GM19468 (cell line): ENCODE measurements around the gene GLRB.
"Not testable (repeated sequence)": the region's sequence is repeated elsewhere in the genome, so short reads cannot be mapped to it uniquely, and the experiment has no call there.

Experiments used
- ATAC-seq: cut with Tn5 transposase; IDR thresholded peaks from one replicate; pipeline ENCODE4 v1.9.1; 2021; ENCODE audit warnings: mild to moderate bottlenecking, moderate library complexity, moderate number of reproducible peaks; ENCODE audit not compliant: unreplicated experiment; ENCODE audit errors: extremely low read depth

Gene GLRB

DNA sequence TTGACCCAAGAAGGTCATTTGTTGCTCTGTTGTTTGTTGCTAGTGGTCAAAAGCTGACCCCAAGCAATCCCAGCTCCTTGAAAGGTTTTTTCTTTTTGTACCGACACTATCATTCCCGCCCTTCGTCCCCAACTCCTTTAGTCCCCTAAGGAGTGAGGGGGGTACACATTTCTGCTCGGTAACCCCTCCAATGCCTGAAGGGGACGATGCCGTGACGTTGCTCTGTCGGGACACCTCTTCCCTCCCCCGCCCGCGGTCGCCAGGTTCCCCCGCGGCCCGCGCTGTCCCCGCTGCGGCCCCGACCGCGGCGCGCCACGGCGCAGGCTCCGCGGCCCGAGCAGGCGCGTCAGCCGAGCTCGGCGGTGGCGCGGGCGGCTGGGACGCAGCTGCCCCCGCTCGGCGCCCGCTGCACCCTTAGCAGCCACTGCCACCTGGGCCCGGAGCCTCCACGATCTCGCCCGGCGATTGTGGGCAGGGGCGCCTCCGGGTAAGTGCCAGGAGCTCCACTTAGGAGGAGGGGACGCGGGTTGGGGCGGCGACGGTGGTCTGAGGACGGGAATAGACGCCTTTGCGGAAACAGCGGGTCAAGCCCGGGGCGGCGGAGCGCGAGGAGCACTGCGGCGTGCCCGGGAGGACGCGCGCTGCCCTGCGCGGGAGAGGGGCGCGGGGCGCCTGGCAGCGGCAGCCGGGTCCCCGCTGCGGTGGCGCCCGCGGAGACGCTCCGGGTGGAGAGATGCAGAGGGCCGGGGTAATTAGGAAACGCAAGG lies at the start of gene GLRB:
GLRB (plus strand) TSS at position 340 of the 767 bp plus-strand sequence. CDS start 1,875 bp downstream, outside the sequence.
- no peak for ATAC-seq

DNA sequence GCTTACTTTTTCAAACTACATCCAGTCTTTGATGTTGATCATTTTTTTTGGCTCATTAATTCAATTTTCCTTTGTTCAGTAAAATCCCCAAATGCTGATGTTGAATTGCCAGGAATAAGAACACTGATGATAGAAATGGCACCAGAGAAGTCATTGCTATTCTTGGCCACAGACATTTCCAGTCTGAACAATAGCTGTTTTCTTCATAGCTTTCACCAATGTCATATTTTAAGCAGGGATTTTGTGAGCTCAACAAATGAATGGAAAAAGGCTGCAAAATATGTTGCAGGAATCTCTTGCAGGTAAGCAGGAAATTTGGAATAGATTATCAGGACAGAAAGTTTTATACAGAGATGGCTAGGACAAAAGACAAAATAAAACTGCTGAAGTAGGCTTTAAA lies 40.5 kb upstream of the GLRB start:
- no peak for ATAC-seq

DNA sequence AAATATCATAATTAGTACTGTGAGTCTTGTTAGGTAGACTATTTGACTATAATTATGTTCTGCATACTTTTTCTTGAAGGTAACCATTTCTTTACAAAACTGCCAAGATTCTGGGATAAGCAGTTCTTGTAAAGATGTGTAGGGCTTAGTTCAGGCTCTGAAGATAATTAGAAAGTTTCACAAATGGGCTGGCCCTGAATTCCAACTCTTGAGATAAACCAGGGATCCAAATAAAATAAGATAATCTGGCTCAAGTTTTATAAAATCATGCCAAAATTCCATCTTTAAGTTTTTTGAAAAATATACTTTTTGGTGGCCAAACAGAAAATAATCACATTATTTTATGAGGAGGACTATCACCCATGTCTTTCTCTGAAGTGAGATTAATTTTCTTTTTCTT lies 35.5 kb upstream of the GLRB start:
- no peak for ATAC-seq

DNA sequence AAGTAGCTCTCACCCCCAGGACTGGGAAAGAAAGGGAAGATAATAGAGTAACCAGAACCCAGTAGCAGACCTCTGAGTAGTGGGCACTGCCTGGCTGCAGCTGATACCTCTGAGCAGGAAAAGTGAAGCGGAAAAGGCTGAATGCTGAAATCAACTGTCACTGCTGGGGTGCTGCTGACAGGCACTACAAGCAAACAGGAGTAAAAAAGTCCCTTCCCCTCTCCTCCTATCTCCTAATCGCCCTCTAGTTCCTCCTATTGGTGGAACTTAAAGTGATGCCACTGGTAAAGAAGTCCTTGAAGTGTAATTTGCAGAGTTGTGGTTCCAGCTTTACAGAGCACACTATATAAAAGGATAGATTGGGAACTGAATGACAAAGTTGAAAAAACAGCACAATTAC lies 32.8 kb upstream of the GLRB start:
- no peak for ATAC-seq

DNA sequence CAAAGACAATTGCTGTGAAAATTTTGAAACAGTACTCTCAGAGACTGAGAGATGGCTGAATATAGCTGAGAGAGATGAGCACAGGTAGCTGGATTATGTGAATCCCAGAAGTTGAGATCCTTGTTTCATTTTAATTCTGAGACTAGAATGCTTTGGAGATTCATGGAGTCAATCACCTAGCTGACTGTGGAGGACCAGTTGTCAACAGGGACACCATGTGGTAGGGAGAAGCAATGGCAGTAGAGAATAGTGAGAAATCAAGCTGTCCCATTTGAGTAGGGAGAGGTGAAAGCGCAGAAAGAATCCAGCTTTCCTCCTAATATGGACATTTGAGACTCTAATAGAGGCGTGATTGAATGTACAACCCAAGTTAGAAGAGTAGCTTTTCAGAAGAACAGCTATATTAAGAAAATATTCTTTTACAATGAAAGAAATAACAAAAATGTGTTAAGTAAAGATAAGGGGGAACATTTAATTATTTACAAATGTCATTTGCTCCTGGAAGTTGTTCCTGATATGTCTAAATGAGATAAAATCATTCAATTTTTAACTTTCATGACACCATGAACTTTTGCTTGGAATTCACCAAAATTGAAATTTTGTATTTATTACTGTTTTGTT lies 30.3 kb upstream of the GLRB start:
- ATAC-seq: no peak

DNA sequence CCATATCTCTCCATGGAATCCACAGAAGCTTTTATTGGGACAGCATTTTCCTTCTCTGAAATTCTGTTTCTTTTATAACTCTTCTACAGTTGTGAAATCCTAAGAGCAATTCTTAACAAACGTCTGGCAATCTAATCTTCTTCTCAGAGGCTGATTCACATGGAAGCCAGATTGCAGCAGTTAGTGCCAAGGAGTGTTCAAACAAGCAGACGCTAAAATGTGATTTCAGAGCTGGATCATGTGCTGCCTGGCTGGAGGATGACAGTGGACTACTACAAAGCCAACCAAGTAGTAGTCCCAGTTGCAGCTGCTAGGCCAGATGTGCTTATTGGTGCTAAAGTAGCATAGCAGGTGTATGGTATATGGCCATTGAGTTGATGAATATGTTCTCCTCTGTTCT lies 27.7 kb upstream of the GLRB start:
- ATAC-seq: no peak

DNA sequence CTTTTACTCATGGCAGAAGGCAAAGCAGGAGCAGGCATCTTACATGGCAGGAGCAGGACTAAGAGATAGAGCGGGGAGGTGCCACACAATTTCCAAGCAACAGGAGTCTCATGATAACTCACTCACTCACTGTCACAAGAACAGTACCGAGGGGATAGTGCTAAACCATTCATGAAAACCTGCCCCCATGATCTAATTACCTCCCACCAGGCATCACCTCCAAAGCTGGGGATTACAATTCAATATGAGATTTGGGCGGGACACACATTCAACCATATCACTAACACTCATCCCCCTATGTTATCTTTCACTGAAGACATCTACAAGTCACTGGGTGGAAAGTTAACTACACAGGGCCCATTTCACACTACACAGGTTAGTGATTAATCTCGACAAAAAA lies 25.4 kb upstream of the GLRB start:
- ATAC-seq: no peak

DNA sequence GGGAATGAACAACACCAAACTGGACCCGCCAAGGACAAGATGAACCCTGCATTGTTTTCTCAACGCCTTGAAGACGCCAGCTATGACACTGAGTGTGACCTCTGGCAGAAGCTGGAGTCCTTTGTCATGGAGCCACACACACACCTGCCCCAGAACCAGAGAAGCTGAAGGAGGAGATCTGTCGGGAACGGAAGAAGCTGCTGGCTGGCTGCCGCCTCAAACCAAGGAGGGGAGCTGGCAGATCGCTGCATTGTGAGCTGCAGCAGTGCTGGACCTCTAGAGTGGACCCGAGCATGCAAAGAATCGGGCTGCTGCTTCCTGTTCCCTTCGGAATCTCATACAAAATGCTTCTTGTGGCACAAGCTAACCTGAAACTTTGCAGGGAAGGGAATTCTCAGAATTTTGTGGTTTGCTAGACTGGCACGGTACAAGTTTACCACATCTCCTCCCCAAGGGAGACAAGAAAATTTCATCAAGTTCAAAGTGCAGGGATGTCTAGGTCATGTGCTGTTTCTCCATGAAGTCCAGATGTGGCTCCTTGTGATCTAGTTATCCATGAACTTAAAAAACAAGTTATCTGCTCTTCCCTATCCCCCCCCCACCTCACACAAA lies 23.4 kb upstream of the GLRB start:
- ATAC-seq: no peak

DNA sequence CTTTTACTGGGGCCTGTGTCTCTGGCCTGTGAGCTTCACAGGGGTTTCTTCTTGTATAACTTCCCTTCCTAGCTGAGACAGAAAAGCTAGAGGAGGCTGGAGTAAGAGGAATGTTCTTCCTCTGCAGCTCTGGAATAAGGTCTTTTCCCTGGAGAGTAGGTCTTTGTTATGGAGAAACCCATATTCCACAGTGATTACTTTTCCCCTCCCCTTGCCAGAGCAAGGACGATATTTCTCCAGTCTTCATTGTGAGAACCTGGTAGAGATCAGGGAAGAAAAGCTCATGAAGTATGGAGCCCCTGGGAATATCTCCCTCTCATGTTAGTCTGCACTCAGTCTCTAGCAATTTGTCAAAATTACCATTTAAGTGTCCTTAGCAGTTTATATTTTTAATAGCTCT lies 18.7 kb upstream of the GLRB start:
- ATAC-seq: no peak

DNA sequence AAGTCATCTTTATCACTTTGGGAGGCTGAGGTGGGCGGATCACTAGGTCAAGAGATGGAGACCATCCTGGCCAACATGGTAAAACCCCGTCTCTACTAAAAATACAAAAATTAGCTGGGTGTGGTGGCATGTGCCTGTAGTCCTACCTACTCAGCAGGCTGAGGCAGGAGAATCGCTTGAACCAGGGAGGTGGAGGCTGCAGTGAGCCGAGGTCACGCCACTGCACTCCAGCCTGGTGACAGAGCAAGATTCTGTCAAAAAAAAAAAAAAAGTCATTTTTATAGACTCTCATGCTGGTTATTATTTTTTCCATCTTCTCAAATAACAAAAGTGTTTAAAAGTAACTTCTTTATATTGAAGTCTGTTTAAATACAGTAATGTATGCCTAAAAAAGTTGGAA lies 17.1 kb upstream of the GLRB start:
- not testable (repeated sequence) for ATAC-seq

DNA sequence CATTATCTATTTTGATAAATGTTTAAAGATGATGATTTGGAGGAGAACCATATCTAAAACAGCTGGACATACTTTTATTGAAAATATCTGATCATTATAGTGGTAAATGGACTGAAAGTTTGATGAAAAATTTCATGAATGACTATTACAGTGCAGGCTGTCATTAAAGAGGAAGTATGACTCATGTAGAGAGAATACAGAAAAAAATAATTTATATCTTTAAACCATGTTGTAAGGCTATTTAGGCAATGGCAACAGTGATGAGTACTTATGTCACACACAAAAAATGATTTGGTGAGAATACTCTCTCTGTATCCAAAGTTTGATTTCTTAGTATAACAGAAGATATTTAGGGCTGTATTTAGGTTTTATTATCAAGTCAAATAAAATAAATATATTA lies 3.9 kb upstream of the GLRB start:
- ATAC-seq: no peak

DNA sequence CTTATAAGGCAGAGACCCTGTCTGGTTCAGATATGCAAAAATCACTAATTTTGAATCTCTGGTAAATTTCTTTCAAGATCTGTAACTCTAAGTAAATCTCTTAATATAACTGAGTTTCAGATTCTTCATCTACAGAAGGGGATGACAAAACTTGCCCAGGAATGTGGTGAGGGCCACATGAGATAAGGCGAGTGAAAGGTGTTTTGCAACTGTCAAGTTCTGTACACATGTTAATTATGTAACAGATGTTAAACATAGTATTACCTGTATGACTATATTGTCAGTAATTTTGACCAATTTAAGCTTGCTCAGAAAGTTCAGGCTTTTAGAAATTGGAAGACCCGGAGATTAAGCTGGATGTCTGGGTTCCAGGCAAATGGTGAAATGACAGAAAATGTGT lies 549 bp upstream of the GLRB start:
- ATAC-seq: no peak

DNA sequence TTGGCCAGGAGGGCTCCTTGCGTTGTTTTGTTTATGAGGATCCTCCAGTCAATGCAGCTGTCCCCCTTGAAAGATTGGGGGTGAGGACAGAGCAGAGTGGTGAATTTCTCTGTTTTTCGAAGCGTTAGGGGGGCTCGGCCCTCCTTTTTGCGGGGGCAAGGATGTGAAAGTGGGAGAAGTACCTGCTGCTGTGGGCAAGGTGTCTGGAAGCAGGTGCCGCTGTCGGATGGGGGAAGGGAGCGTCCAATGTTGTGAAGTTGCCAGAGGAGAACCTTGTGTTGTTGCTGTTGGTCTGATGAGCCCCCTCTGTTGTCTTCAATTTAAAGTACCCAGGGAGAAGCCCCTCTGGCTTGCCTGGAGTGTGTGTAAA lies 613 bp downstream of the GLRB start:
- ATAC-seq: no peak

DNA sequence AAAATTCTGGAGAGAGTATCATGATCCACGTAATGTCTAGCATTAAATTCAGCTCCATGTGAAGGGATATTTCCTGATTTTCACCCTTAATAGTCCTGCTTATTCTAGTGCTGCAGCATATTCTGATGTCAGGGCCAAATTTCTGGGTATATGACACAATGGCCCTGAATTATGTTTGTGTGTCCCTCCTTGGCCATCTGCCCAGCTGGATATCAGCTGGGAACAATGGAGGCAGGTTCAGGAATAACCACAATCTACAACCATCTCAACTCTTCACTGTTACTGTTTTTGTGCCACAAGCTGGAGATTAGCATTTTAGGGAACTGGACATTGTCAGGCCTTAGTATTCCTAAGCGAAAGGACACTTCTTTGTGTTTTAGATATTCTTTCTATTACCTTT lies 3.5 kb downstream of the GLRB start:
- ATAC-seq: no peak

DNA sequence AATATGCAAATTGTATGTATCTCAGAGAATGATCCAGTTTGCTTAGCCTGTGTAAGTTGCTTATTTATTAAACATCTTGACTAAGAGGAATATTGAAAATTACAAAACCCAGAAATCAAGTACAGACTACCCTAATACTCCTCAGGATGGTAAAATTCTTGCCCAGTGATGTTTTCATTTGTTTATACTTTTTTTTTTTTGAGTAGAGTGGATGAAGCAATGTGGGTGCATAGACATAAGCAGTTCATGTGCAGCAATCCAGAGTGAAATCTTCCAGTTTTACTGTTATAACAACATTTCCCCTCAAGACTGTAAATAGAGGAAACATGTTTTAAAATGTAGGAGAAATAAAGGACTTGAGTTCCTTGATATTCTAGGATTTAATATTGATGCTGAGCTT lies 4.7 kb downstream of the GLRB start:
- ATAC-seq: no peak

DNA sequence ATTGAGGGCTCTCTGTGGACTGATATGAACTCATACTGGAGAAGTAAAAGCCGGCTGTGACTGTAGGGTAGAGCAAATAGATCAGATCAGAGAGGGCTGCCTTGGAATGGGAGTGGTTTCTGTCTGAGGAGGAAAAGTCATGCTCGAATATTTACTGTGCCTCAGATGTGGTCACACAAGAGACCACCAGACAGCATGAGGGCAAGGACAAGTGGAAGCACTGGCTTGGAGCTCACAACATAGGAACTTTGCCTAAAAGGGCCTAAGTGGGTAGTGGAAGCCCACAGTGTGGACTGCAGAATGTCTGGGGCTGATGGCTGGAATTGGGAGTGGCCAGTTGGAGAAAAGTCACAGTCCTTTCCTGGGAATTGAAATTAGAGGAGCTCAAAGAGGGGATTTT lies 19.8 kb downstream of the GLRB start:
- no peak for ATAC-seq

DNA sequence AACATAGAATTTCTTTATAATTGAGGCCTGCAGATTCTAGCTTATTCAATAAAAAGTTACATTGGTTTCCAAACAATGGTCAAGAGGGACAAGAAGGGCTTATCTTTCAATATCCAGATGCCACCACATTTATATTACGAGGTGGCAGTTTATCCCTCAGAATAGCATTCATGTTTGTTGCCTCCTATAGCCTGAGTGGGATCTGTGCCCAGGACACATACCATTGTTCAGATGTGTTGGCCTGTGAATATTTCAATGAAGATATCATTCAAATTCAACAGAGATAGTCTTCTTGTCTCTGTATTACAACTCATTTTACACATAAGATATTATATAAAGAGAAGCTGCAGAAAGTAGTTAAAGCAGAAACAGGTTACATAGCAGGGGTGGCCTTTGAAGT lies 20.5 kb downstream of the GLRB start:
- no peak for ATAC-seq

DNA sequence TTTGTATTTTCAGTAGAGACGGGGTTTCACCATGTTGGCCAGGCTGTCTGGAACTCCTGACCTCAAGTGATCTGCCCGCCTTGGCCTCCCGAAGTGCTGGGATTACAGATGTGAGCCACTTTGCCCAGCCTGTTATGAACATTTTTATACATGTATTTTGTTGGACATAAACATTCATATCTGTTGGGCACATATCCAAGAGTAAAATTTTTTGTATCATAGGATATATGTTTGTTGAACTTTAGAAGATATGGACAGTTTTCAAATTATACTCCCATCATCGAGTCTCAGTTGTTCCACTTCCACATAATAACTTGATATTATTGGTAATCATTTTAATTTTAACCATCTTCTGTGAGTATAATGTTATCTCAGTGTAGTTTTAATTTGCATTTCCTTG lies 23.6 kb downstream of the GLRB start:
- ATAC-seq: no peak

DNA sequence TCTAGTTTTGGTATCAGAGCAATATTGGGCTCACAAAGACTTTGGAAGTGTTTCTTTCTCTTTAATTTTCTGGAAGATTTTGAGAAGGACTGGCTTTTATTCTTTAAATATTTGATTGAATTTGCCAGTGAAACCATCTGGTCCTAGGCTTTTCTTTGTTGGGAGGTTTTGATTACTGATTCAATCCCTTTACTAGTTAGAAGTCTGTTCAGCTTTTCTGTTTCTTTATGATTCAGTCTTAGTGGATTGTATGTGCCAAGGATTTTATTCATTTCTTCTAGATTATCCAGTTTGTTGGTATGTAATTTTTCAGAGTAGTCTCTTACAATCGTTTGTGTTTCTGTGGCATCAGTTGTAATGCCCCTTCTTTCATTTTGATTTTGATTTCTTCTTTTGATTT lies 28.6 kb downstream of the GLRB start:
- ATAC-seq: no peak

DNA sequence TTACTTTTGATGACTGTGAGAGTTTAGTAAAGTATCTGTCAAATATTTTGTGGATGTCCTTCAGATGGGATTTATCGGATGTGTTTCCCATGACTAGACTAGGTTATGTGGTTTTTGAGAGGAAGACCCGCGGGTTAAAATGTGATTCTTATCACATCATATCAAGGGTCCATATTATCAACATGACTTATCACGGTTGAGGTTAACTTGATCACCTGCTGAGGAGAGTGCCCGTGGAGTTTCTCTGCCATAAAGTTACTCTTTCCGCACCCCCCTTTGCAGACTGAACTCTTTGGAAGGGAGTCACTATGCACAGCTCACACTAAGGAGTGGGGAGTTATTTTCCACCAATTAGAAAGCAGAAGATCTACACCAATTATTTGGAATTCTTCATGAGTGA lies 38.7 kb downstream of the GLRB start:
- ATAC-seq: no peak

DNA sequence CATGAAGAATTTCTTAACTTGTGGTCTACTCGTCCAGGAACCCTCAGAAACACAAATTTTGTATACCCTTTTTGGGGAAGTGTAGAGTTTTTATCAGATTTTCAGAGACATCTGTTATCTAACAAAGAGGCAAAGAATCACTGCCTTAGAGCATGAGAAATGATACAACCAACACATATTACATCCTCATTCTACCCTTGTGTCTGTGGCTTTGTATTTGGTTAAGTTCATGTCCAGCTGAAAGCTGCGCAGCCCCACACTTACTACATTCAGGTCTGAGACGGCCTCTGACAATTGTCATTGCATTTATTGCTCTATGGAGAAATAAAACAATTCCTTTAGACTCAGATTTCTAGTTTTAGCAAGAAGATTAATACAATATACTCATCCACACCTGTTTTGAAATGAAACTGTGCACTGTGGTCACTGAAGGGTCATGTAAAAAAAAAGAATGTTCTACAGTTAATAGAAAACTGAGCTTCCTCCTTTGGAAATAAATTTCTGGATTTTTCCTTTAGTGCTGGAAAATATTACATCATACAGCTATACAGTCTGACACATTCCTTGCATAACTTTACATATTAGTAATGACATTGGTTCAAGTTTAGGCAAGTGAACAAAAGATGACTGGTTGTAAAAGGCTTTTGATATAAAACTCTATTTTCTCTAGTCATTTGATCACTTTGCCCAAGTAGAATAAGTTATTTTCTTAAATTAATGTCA lies 39.8 kb downstream of the GLRB start:
- ATAC-seq: no peak
